ENCODE measurements around the gene FAM234A.

- no peak for TF ChIP-seq CTCF (IDR thresholded peaks at IDR 0.05; ENCODE audit: extremely low read depth in 1 of 2, insufficient read depth in 1 of 2, low read depth in 1 of 2, low read length in 2 of 2)
- TF ChIP-seq POLR2AphosphoS5 (IDR thresholded peaks at IDR 0.05; ENCODE audit: insufficient read depth, low read depth, low read length) = no peak
- no peak for TF ChIP-seq EZH2 (IDR thresholded peaks at IDR 0.05; ENCODE audit: borderline replicate concordance, low read depth, low read length, severe bottlenecking)
- TF ChIP-seq POLR2A (IDR thresholded peaks at IDR 0.05; ENCODE audit: low read depth, low read length) = no peak
- no peak for TF ChIP-seq MAX (IDR thresholded peaks at IDR 0.05; ENCODE audit: insufficient read depth, insufficient read length)
- TF ChIP-seq FOS (IDR thresholded peaks at IDR 0.05; ENCODE audit: borderline replicate concordance, insufficient read depth, low read length) = no peak
- no peak for TF ChIP-seq JUN (IDR thresholded peaks at IDR 0.05; ENCODE audit: borderline replicate concordance, insufficient read depth, insufficient read length, low read depth)
- no peak for TF ChIP-seq MYC (IDR thresholded peaks at IDR 0.05; ENCODE audit: low read depth, low read length)
- no peak for TF ChIP-seq GATA2 (IDR thresholded peaks at IDR 0.05; ENCODE audit: insufficient read depth, insufficient read length, low read depth, low read length)
Measured at GRCh38 chr16:262121-262745, 27.6 kb downstream of the FAM234A start.

Measured in endothelial cell of umbilical vein (primary cell).